Transverse colon (tissue), 4 donors: ENCODE results near the gene TLR5. TPM values are rescaled to one million over a fixed set of nuclear protein-coding genes. Genes with fewer than 3 reads are reported as not detected.

Experiments used
- DNase-seq: peaks from one replicate; pipeline ENCODE4 v3.0.0-alpha.2; 2019
- H3K27ac ChIP-seq, 4 donors: fragments of 200-600 bp; sonication (generic); 2 replicates each; pipeline ENCODE4 v1.5.1; 2016 to 2018; ENCODE audit warnings: inconsistent platforms in 4 of 4
- H3K27me3 ChIP-seq: fragments of 200-600 bp; sonication (generic); 2 replicates; pipeline ENCODE4 v1.5.1; 2017; ENCODE audit warnings: inconsistent platforms
- H3K36me3 ChIP-seq, 4 donors: fragments of 200-600 bp; sonication (generic); 2 replicates each; pipeline ENCODE4 v1.5.1; 2017 to 2019; ENCODE audit warnings: inconsistent platforms in 4 of 4
- H3K4me1 ChIP-seq, 4 donors: fragments of 200-600 bp; sonication (generic); 2 replicates each; pipeline ENCODE4 v1.5.1; 2017 to 2020; ENCODE audit warnings: inconsistent platforms in 4 of 4
- H3K4me3 ChIP-seq, 4 donors: fragments of 200-600 bp; sonication (generic); 1 replicate in 1 of 4; 2 replicates in 3 of 4; pipeline versions ENCODE4 v1.5.1 to v1.6.1; 2017 to 2019; ENCODE audit warnings: inconsistent platforms in 4 of 4
- H3K9me3 ChIP-seq, 2 donors: fragments of 200-600 bp; sonication (generic); 2 replicates each; pipeline ENCODE4 v1.5.1; 2017 to 2019; ENCODE audit warnings: inconsistent platforms in 2 of 2
- EP300 ChIP-seq: sonication (generic); formaldehyde crosslinking; IDR thresholded peaks from one replicate; pipeline ENCODE4 v1.6.1; 2017; ENCODE audit warnings: antibody characterized with exemption, low read depth
- POLR2A ChIP-seq: fragments of 450-650 bp; IDR thresholded peaks from one replicate; pipeline ENCODE4 v1.6.1; 2016; ENCODE audit warnings: antibody characterized with exemption, mild to moderate bottlenecking, moderate library complexity
- POLR2AphosphoS5 ChIP-seq, 3 donors: sonication (generic); formaldehyde crosslinking; IDR thresholded peaks; one replicate each; pipeline ENCODE4 v1.6.1; 2016; ENCODE audit warnings: antibody characterized with exemption in 3 of 3
- WGBS, 2 donors: methylation state at CpG; one replicate each; pipeline ENCODE4 v1.1.5; 2018; ENCODE audit warnings: low coverage in 1 of 2; 5-methylcytosine and 5-hydroxymethylcytosine counted together
- in situ Hi-C, 4 donors: fragments of 200-750 bp; cut with MboI; loops; one replicate each; pipeline versions ENCODE4 v1.15.0 to v1.15.1; 2017; ENCODE audit warnings: low sequenced_read_pairs in 3 of 4, low pct_ligation_motif_present in 1 of 4, low pct_unique_long_range_greater_than_20kb in 1 of 4
- intact Hi-C: fragments of 100-400 bp; cut with DNase I; formaldehyde crosslinking; loops from one replicate; pipeline ENCODE4 v1.15.1; 2023; ENCODE audit warnings: low total_unique reads
- total RNA-seq, 4 donors: library from RNA; depleted of rRNA; stranded (reverse); fragments of >200 nt; gene quantifications; one replicate each; pipeline ENCODE4 v1.1.0, GENCODE V29; 2016
- TF ChIP-seq, protein P1 (sequence below), 5 experiments: fragments of 200-600 bp in 3 of 5; fragments of 450-650 bp in 2 of 5; sonication (generic) in 3 of 5; IDR thresholded peaks; 1 replicate in 2 of 5; 2 replicates in 3 of 5; pipeline ENCODE4 v1.5.1; 2016 to 2017; ENCODE audit warnings: antibody characterized with exemption in 5 of 5, inconsistent platforms in 3 of 5, mild to moderate bottlenecking in 2 of 5, moderate library complexity in 1 of 5

Gene TLR5
- total RNA-seq, 4 donors from 2014 or later = 1.9 to 9.4 (median 3.8) TPM; not detected in 1

DNA sequence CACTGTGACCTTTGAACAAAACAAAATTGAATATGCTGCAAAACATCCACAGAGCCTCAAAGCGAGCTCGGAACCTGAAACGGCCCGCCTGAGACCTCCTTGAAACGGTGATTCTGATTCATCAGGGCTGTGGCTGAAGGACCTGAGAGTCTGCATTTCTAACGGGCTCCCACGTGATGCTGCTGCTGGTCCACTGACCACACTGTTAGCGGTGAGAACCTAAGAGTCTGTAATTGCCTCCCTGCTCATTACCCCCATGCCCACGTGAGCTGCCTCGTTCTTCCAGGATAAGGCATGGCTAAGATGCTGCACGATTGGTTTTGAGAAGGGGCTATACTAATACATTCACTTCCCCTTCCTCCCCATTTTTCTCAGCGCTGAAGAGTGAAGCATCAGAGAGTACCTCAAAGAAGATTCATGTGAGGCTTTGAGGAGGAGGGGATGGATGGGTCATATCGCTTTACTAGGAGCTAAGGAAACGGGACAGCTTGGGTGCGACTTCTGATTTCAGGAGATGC lies 9.7 kb downstream of the TLR5 start:
- WGBS, 2 donors = 0 to 23% methylated on average over 3 to 15 of the region's 15 CpGs
- peak overlapping the region in 1 of 4 donors; percentile 77 for H3K27ac ChIP-seq
- in situ Hi-C loops (loop anchor here in 1 of 4 donors (10.0 kb wide), 1 partner anchor 551 kb away; no protein-coding TSS in a partner anchor), intact Hi-C loops (no loop called here)
- TF ChIP-seq EP300 (no peak), POLR2A (no peak), POLR2AphosphoS5 (IDR thresholded peaks at IDR 0.05) (no peak)
- TF ChIP-seq, protein P1, sequence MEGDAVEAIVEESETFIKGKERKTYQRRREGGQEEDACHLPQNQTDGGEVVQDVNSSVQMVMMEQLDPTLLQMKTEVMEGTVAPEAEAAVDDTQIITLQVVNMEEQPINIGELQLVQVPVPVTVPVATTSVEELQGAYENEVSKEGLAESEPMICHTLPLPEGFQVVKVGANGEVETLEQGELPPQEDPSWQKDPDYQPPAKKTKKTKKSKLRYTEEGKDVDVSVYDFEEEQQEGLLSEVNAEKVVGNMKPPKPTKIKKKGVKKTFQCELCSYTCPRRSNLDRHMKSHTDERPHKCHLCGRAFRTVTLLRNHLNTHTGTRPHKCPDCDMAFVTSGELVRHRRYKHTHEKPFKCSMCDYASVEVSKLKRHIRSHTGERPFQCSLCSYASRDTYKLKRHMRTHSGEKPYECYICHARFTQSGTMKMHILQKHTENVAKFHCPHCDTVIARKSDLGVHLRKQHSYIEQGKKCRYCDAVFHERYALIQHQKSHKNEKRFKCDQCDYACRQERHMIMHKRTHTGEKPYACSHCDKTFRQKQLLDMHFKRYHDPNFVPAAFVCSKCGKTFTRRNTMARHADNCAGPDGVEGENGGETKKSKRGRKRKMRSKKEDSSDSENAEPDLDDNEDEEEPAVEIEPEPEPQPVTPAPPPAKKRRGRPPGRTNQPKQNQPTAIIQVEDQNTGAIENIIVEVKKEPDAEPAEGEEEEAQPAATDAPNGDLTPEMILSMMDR (IDR thresholded peaks at IDR 0.05) = no peak
- no peaks in the 10 kb centered on the region for H3K9me3 ChIP-seq
- DNase-seq = no peak
- peak overlapping the region in 2 of 4 donors; percentile 29 to 47 for H3K4me3 ChIP-seq
- H3K36me3 ChIP-seq = no peaks in the 10 kb centered on the region
- H3K27me3 ChIP-seq = no peaks in the 10 kb centered on the region
- H3K4me1 ChIP-seq = peaks cover 7 to 32% (median 18%) of the 10 kb centered on the region in 4 donors

DNA sequence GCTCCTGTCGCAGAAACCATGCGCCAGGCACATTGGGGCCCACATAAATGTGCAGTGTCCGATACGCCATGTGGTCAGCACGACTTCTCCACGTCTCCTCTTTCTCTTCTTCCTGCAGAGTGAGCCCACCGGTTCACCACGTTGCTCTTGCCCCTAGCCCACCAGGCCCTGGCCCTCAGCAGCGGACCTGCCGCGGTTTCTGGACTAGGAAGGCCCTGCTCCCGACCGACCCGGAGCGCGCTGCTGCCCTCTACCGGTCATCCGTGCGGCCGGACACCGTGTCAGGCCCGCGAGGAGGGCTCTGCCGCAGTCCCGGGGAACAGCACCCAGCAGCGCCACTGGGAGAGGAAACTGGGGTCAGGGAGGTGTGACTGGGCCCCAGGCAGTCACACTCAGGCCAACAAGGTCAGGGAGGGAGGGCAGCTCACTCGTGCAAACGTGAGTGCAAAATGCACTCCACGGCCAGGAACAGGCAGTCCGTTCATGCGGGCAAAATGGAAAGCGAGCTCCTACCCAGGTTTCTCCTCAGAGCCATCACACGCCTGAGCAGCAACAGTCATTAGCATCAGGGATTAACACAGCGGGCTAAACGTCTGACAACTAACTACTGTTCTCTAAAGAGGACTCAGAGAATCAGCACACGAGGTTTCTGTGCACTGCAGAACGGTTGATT lies 13.7 kb downstream of the TLR5 start:
- DNase-seq = peak; percentile 77
- Histone ChIP-seq H3K4me1 (peaks cover 4 to 16% (median 8%) of the 10 kb centered on the region in 4 donors), H3K4me3 (peak overlapping the region in 1 of 4 donors; percentile 30), H3K36me3 (no peaks in the 10 kb centered on the region), H3K9me3 (no peaks in the 10 kb centered on the region), H3K27me3 (no peaks in the 10 kb centered on the region), H3K27ac (no peak overlapping the region)
- in situ Hi-C loops = no loop called here
- TF ChIP-seq POLR2AphosphoS5 (IDR thresholded peaks at IDR 0.05) = no peak
- TF ChIP-seq POLR2A = no peak
- TF ChIP-seq, protein P1 (IDR thresholded peaks at IDR 0.05) = peak; percentile 65 to 88 (median 79)
- TF ChIP-seq EP300 = no peak
- WGBS, 2 donors = 48 to 83% methylated on average over 10 to 37 of the region's 37 CpGs
- intact Hi-C loops = loop anchor here (10.0 kb wide), 1 partner anchor 335 kb away; no protein-coding TSS in a partner anchor

DNA sequence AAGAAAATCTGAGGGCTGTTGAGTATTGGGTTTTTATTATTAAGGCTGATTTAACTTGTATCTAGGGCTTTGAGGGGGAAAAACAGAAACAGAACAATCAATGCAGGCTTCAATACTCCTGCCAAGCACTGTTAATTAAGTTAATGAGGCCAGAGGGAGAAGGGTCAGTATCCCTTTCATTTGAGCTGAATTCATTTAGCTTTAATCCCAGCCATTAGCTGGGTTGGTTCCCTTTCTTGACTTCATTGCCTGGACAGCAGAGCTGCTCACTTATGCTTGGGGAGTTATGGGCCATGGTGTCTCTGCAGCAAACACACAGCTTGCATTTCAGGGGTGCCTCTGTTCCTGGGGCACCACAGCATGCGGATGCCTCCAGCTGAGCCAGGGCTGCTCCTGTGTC lies 16.3 kb downstream of the TLR5 start:
- no peak overlapping the region for H3K4me3 ChIP-seq
- no peaks in the 10 kb centered on the region for H3K36me3 ChIP-seq
- H3K9me3 ChIP-seq = no peaks in the 10 kb centered on the region
- DNase-seq = no peak
- intact Hi-C loops = loop anchor here (10.0 kb wide), 1 partner anchor 332 kb away; no protein-coding TSS in a partner anchor
- no peaks in the 10 kb centered on the region for H3K27me3 ChIP-seq
- TF ChIP-seq POLR2A (no peak), EP300 (no peak), POLR2AphosphoS5 (IDR thresholded peaks at IDR 0.05) (no peak)
- TF ChIP-seq, protein P1 (IDR thresholded peaks at IDR 0.05) = no peak
- peaks cover 0 to 8% (median 4%) of the 10 kb centered on the region in 4 donors for H3K4me1 ChIP-seq
- 100% methylated on average over 1 of the region's 1 CpG; no CpG with 5 or more reads in 1 of the 2 donors for whole genome bisulfite sequencing, 2 donors
- no peak overlapping the region for H3K27ac ChIP-seq
- in situ Hi-C loops = no loop called here

DNA sequence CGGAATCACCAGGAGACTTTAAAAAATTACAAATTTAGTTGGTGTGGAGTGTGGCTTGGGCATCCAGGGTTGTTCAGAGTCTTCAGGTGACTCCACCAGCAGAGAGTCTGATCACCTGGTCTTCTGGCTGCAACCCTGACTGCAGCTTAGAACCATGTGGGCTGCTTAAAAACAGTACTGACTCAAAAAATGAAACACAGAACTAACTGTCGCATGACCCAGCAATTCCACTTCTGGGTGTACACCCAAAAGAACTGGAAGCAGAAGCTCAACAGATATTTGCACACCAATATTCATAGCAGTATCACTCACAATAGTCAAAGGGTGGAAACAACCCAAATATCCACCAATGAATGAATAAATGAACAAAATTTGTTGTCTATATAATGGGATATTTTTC lies 17.3 kb downstream of the TLR5 start:
- intact Hi-C loops (loop anchor here (10.0 kb wide), 1 partner anchor 331 kb away; no protein-coding TSS in a partner anchor), in situ Hi-C loops (no loop called here)
- WGBS, 2 donors = 39 to 71% methylated on average over 1 to 2 of the region's 2 CpGs
- Histone ChIP-seq H3K4me1 (peaks cover 0 to 8% (median 4%) of the 10 kb centered on the region in 4 donors), H3K4me3 (no peak overlapping the region), H3K9me3 (no peaks in the 10 kb centered on the region), H3K36me3 (no peaks in the 10 kb centered on the region), H3K27me3 (no peaks in the 10 kb centered on the region), H3K27ac (no peak overlapping the region)
- no peak for DNase-seq
- TF ChIP-seq POLR2AphosphoS5 (IDR thresholded peaks at IDR 0.05) (no peak), POLR2A (no peak), EP300 (no peak)
- TF ChIP-seq, protein P1 (IDR thresholded peaks at IDR 0.05) = no peak
